Measurements from ENCODE around the gene SMAD4. TPM values are rescaled to one million over a fixed set of nuclear protein-coding genes. Genes with fewer than 3 reads are reported as not detected.
A peak's percentile ranks its signal among the peaks of the same experiment; 100 is the strongest.

Gene SMAD4
- total and polyA plus RNA-seq, 2 of the 13 experiments (the other 11 are each of a cell fraction or from before 2014, with no cell fraction given) = 70.2 to 72.0 TPM

DNA sequence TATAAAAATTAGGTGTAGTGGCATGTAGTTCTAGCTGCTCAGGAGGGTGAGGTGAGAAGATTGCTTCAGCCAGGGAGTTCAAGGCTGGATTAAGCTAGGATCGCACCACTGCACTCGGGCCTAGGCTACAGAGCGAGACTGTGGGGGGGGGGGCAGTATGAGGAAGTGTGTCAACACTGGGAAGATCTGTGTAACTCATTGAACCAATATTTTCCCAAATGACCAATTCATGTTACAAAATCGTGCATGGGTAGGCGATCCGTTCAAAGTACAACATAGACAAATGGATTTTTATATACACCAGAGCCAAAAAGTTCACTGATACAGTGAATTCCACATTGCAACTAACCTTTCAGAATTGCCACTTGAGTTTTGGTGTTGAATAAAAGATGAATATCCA is 8.1 kb downstream of the SMAD4 start (continued):
- TF ChIP-seq TOPORS (CRISPR knock-in tag; IDR thresholded peaks at IDR 0.05) (no peak), ONECUT2 (CRISPR knock-in tag; IDR thresholded peaks at IDR 0.05) (no peak), ZNF841 (CRISPR knock-in tag; IDR thresholded peaks at IDR 0.05; ENCODE audit: borderline replicate concordance) (no peak), HOXA9 (CRISPR knock-in tag; IDR thresholded peaks at IDR 0.05; ENCODE audit: borderline replicate concordance) (no peak), ZNF556 (CRISPR knock-in tag; IDR thresholded peaks at IDR 0.05; ENCODE audit: borderline replicate concordance) (no peak), MED8 (CRISPR knock-in tag; IDR thresholded peaks at IDR 0.05; ENCODE audit: insufficient replicate concordance) (no peak), ZNF180 (CRISPR knock-in tag; IDR thresholded peaks at IDR 0.05; ENCODE audit: borderline replicate concordance, low read depth) (no peak), MAFF (IDR thresholded peaks at IDR 0.05; ENCODE audit: low read depth, low read length) (no peak), KMT2A (CRISPR knock-in tag; IDR thresholded peaks at IDR 0.05) (0 out of 2 replicates have a peak, but pooled peaks have one; percentile 44), ZNF496 (CRISPR knock-in tag; IDR thresholded peaks at IDR 0.05; ENCODE audit: insufficient replicate concordance) (no peak), RBM22 (optimal IDR thresholded peaks at IDR 0.05; ENCODE audit: low read length) (no peak), CREM (IDR thresholded peaks at IDR 0.05) (peak; percentile 49; the same call in 1 of the 2 replicates), CREM (CRISPR knock-in tag; IDR thresholded peaks at IDR 0.05) (no peak), MBNL3 (CRISPR knock-in tag; conservative IDR thresholded peaks at IDR 0.05) (no peak), KMT2B (CRISPR knock-in tag; IDR thresholded peaks at IDR 0.05) (no peak), ZFY (CRISPR knock-in tag; IDR thresholded peaks at IDR 0.05) (peak; percentile 35; the same call in 1 of the 2 replicates), ZSCAN12 (CRISPR knock-in tag; IDR thresholded peaks at IDR 0.05) (no peak), ZNF598 (CRISPR knock-in tag; IDR thresholded peaks at IDR 0.05; ENCODE audit: borderline replicate concordance) (no peak), ZNF660 (CRISPR knock-in tag; IDR thresholded peaks at IDR 0.05; ENCODE audit: borderline replicate concordance, low read depth) (no peak), ZSCAN25 (CRISPR knock-in tag; IDR thresholded peaks at IDR 0.05) (no peak), KLF9 (CRISPR knock-in tag; IDR thresholded peaks at IDR 0.05; ENCODE audit: low read depth) (no peak), ZFYVE20 (CRISPR knock-in tag; IDR thresholded peaks at IDR 0.05; ENCODE audit: borderline replicate concordance, low read depth) (no peak), HCFC1 (IDR thresholded peaks at IDR 0.05; ENCODE audit: low read depth, low read length) (no peak), ZFP82 (CRISPR knock-in tag; IDR thresholded peaks at IDR 0.05; ENCODE audit: borderline replicate concordance) (no peak), ZNF615 (CRISPR knock-in tag; IDR thresholded peaks at IDR 0.05; ENCODE audit: borderline replicate concordance) (no peak)
- TF ChIP-seq, protein P1, sequence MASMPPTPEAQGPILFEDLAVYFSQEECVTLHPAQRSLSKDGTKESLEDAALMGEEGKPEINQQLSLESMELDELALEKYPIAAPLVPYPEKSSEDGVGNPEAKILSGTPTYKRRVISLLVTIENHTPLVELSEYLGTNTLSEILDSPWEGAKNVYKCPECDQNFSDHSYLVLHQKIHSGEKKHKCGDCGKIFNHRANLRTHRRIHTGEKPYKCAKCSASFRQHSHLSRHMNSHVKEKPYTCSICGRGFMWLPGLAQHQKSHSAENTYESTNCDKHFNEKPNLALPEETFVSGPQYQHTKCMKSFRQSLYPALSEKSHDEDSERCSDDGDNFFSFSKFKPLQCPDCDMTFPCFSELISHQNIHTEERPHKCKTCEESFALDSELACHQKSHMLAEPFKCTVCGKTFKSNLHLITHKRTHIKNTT (CRISPR knock-in tag; IDR thresholded peaks at IDR 0.05) = no peak
- TF ChIP-seq, protein P2, sequence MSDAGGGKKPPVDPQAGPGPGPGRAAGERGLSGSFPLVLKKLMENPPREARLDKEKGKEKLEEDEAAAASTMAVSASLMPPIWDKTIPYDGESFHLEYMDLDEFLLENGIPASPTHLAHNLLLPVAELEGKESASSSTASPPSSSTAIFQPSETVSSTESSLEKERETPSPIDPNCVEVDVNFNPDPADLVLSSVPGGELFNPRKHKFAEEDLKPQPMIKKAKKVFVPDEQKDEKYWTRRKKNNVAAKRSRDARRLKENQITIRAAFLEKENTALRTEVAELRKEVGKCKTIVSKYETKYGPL (CRISPR knock-in tag; IDR thresholded peaks at IDR 0.05) = no peak
- TF ChIP-seq, protein P3, sequence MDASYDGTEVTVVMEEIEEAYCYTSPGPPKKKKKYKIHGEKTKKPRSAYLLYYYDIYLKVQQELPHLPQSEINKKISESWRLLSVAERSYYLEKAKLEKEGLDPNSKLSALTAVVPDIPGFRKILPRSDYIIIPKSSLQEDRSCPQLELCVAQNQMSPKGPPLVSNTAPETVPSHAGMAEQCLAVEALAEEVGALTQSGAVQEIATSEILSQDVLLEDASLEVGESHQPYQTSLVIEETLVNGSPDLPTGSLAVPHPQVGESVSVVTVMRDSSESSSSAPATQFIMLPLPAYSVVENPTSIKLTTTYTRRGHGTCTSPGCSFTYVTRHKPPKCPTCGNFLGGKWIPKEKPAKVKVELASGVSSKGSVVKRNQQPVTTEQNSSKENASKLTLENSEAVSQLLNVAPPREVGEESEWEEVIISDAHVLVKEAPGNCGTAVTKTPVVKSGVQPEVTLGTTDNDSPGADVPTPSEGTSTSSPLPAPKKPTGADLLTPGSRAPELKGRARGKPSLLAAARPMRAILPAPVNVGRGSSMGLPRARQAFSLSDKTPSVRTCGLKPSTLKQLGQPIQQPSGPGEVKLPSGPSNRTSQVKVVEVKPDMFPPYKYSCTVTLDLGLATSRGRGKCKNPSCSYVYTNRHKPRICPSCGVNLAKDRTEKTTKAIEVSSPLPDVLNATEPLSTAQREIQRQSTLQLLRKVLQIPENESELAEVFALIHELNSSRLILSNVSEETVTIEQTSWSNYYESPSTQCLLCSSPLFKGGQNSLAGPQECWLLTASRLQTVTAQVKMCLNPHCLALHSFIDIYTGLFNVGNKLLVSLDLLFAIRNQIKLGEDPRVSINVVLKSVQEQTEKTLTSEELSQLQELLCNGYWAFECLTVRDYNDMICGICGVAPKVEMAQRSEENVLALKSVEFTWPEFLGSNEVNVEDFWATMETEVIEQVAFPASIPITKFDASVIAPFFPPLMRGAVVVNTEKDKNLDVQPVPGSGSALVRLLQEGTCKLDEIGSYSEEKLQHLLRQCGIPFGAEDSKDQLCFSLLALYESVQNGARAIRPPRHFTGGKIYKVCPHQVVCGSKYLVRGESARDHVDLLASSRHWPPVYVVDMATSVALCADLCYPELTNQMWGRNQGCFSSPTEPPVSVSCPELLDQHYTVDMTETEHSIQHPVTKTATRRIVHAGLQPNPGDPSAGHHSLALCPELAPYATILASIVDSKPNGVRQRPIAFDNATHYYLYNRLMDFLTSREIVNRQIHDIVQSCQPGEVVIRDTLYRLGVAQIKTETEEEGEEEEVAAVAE (CRISPR knock-in tag; IDR thresholded peaks at IDR 0.05; ENCODE audit: borderline replicate concordance) = no peak
